Measurements from ENCODE around the gene WBP2. TPM values are rescaled to one million over a fixed set of nuclear protein-coding genes. Genes with fewer than 3 reads are reported as not detected.

The WBP2 gene
- total and polyA plus RNA-seq, 2 of the 13 experiments (the other 11 are each of a cell fraction or from before 2014, with no cell fraction given), result 29.2 to 29.5 TPM

GRCh38 chr17:75808549-75808904, 46.6 kb downstream of the WBP2 start (continued):
- TF ChIP-seq NAIF1 (CRISPR knock-in tag; IDR thresholded peaks at IDR 0.05; ENCODE audit: borderline replicate concordance), result no peak
- no peak for TF ChIP-seq PHB2 (IDR thresholded peaks at IDR 0.05; ENCODE audit: partially characterized antibody)
- TF ChIP-seq FOXK1 (CRISPR knock-in tag; IDR thresholded peaks at IDR 0.05; ENCODE audit: borderline replicate concordance, low read depth), result no peak
- TF ChIP-seq ZNF530 (CRISPR knock-in tag; IDR thresholded peaks at IDR 0.05; ENCODE audit: low read depth), result no peak
- TF ChIP-seq KMT2B (CRISPR knock-in tag; IDR thresholded peaks at IDR 0.05), result no peak
- TF ChIP-seq EP300 (IDR thresholded peaks at IDR 0.05; ENCODE audit: low read depth in 2 of 2, low read length in 2 of 2), result no peak
- no peak for TF ChIP-seq EP300 (CRISPR knock-in tag; IDR thresholded peaks at IDR 0.05; ENCODE audit: borderline replicate concordance)
- no peak for TF ChIP-seq ZNF407 (CRISPR knock-in tag; IDR thresholded peaks at IDR 0.05; ENCODE audit: not compliant biosample characterization)
- no peak for TF ChIP-seq RCOR2 (CRISPR knock-in tag; IDR thresholded peaks at IDR 0.05)
- TF ChIP-seq KDM5B (CRISPR knock-in tag; IDR thresholded peaks at IDR 0.05; ENCODE audit: borderline replicate concordance), result no peak
- no peak for TF ChIP-seq KLF16 (CRISPR knock-in tag; IDR thresholded peaks at IDR 0.05)
- TF ChIP-seq TSC22D2 (CRISPR knock-in tag; IDR thresholded peaks at IDR 0.05; ENCODE audit: borderline replicate concordance), result no peak

All from HepG2 (cell line).